Prostate gland (tissue), 2 donors: ENCODE results near the gene LINC00305. TPM values are rescaled to one million over a fixed set of nuclear protein-coding genes. Genes with fewer than 3 reads are reported as not detected.

Source experiments
- DNase-seq: peaks from one replicate; pipeline ENCODE4 v3.0.0-alpha.2; 2019; ENCODE audit warnings: low spot score
- H3K27ac ChIP-seq, 2 donors: fragments of 200-600 bp; sonication (generic); 2 replicates each; pipeline ENCODE4 v1.5.1; 2017 to 2019
- H3K27me3 ChIP-seq: fragments of 200-600 bp; sonication (generic); replicated peaks from 2 replicates; pipeline ENCODE4 v1.5.1; 2019; ENCODE audit not compliant: insufficient read depth
- H3K36me3 ChIP-seq, 2 donors: fragments of 200-600 bp; sonication (generic); 1 replicate in 1 of 2; 2 replicates in 1 of 2; pipeline versions ENCODE4 v1.5.1 to v1.8.1; 2017 to 2019
- H3K4me1 ChIP-seq: fragments of 200-600 bp; sonication (generic); replicated peaks from 2 replicates; pipeline ENCODE4 v1.5.1; 2019
- H3K4me3 ChIP-seq, 2 donors: fragments of 200-600 bp; sonication (generic); 2 replicates each; pipeline ENCODE4 v1.5.1; 2017 to 2019
- H3K9me3 ChIP-seq: fragments of 200-600 bp; sonication (generic); 2 replicates; pipeline ENCODE4 v1.5.1; 2017
- CTCF ChIP-seq, 4 experiments: fragments of 200-600 bp in 2 of 4; fragments of 450-650 bp in 2 of 4; sonication (generic) in 2 of 4; IDR thresholded peaks; 1 replicate in 3 of 4; 2 replicates in 1 of 4; pipeline ENCODE4 v1.5.1; 2016 to 2019; ENCODE audit warnings: antibody characterized with exemption in 4 of 4, mild to moderate bottlenecking in 2 of 4, moderate library complexity in 2 of 4
- POLR2A ChIP-seq: fragments of 450-650 bp; IDR thresholded peaks from one replicate; pipeline ENCODE4 v1.6.1; 2016; ENCODE audit warnings: antibody characterized with exemption, mild to moderate bottlenecking
- POLR2AphosphoS5 ChIP-seq: sonication (generic); formaldehyde crosslinking; IDR thresholded peaks from one replicate; pipeline ENCODE4 v1.6.1; 2017; ENCODE audit warnings: antibody characterized with exemption
- WGBS: methylation state at CpG from one replicate; pipeline ENCODE4 v1.1.5; 2018; 5-methylcytosine and 5-hydroxymethylcytosine counted together
- intact Hi-C: fragments of 100-400 bp; cut with DNase I; formaldehyde crosslinking; loops from one replicate; pipeline ENCODE4 v1.14.2; 2022
- total RNA-seq, 2 donors: library from RNA; depleted of rRNA; stranded (reverse); fragments of >200 nt; gene quantifications; one replicate each; pipeline ENCODE4 v1.1.0, GENCODE V29; 2016

Gene LINC00305
- total RNA-seq, 2 donors from 2014 or later, result not detected

- TF ChIP-seq POLR2AphosphoS5, result no peak
- no peak for TF ChIP-seq POLR2A
- TF ChIP-seq CTCF (IDR thresholded peaks at IDR 0.05), result no peak
- H3K4me3 ChIP-seq, result no peak overlapping the region
These were observed 18.6 kb upstream of the LINC00305 start for GRCh38 chr18:64167408-64167925.

GRCh38 chr18:64165906-64166305 lies 17.0 kb upstream of the LINC00305 start:
- intact Hi-C loops, result no loop called here
- TF ChIP-seq POLR2AphosphoS5 (no peak), POLR2A (no peak), CTCF (IDR thresholded peaks at IDR 0.05) (no peak)
- no peaks in the 10 kb centered on the region for H3K9me3 ChIP-seq
- H3K4me1 ChIP-seq, result no peaks in the 10 kb centered on the region
- H3K4me3 ChIP-seq, result no peak overlapping the region
- no peaks in the 10 kb centered on the region for H3K27me3 ChIP-seq
- H3K27ac ChIP-seq, result no peak overlapping the region
- 37% methylated on average over 2 of the region's 2 CpGs for WGBS
- DNase-seq, result no peak
- H3K36me3 ChIP-seq, result no peaks in the 10 kb centered on the region

More at GRCh38 chr18:64167408-64167925, 18.6 kb upstream of the LINC00305 start:
- no peak overlapping the region for H3K27ac ChIP-seq
- no peak for DNase-seq
- no peaks in the 10 kb centered on the region for H3K36me3 ChIP-seq
- intact Hi-C loops, result no loop called here
- no peaks in the 10 kb centered on the region for H3K9me3 ChIP-seq
- H3K4me1 ChIP-seq, result no peaks in the 10 kb centered on the region
- H3K27me3 ChIP-seq, result no peaks in the 10 kb centered on the region

- H3K9me3 ChIP-seq, result no peaks in the 10 kb centered on the region
- H3K4me3 ChIP-seq, result no peak overlapping the region
- no peak overlapping the region for H3K27ac ChIP-seq
- no peak for DNase-seq
- H3K36me3 ChIP-seq, result no peaks in the 10 kb centered on the region
- intact Hi-C loops, result no loop called here
- TF ChIP-seq CTCF (IDR thresholded peaks at IDR 0.05), result no peak
- TF ChIP-seq POLR2AphosphoS5, result no peak
- no peak for TF ChIP-seq POLR2A
- H3K4me1 ChIP-seq, result no peaks in the 10 kb centered on the region
- WGBS, result 89% methylated on average over 4 of the region's 4 CpGs
- no peaks in the 10 kb centered on the region for H3K27me3 ChIP-seq
These were observed 16.0 kb upstream of the LINC00305 start for GRCh38 chr18:64164883-64165282.

GRCh38 chr18:64149916-64150438 lies 1.1 kb upstream of the LINC00305 start:
- Histone ChIP-seq H3K4me3 (no peak overlapping the region), H3K27ac (no peak overlapping the region), H3K27me3 (no peaks in the 10 kb centered on the region), H3K4me1 (no peaks in the 10 kb centered on the region), H3K9me3 (no peaks in the 10 kb centered on the region), H3K36me3 (no peaks in the 10 kb centered on the region)
- no peak for TF ChIP-seq POLR2AphosphoS5
- TF ChIP-seq POLR2A, result no peak
- TF ChIP-seq CTCF (IDR thresholded peaks at IDR 0.05), result no peak
- intact Hi-C loops, result no loop called here
- DNase-seq, result no peak
- WGBS, result 74% methylated on average over 11 of the region's 11 CpGs

- WGBS, result 91% methylated on average over 1 of the region's 1 CpG
- Histone ChIP-seq H3K4me3 (no peak overlapping the region), H3K27ac (no peak overlapping the region), H3K9me3 (no peaks in the 10 kb centered on the region), H3K4me1 (no peaks in the 10 kb centered on the region), H3K27me3 (no peaks in the 10 kb centered on the region), H3K36me3 (no peaks in the 10 kb centered on the region)
- no peak for DNase-seq
- TF ChIP-seq CTCF (IDR thresholded peaks at IDR 0.05), result no peak
- intact Hi-C loops, result no loop called here
These were observed 6.0 kb downstream of the LINC00305 start for GRCh38 chr18:64142904-64143303.
